ENCODE measurements around the gene GGTLC3. TPM values are rescaled to one million over a fixed set of nuclear protein-coding genes. Genes with fewer than 3 reads are reported as not detected.
"Not testable (repeated sequence)": the region's sequence is repeated elsewhere in the genome, so short reads cannot be mapped to it uniquely, and the experiment has no call there.

Gene GGTLC3
- polyA plus RNA-seq, 1 donor (not counting 4 experiments of a cell fraction or from before 2014, with no cell fraction given): not detected

DNA sequence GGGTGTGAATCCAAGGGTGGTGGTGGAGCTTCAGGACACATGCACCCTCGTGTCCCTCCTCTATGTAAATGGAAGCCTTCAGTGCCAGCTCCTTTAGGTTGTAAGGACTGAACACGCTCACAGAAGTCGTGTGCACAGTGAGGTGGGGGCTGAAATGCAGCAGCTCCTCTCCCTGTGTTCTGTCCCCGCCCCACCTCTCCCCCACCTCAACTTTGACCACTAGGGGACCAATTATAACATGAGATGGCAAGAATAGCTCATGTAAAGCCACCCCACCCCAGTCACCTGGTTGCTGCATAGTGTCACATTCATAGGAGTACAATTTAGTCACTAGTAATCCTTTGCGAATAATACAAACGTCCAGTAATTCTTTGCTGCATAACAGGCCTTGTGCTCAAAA, 4.8 kb upstream of the GGTLC3 start:
- H2AFZ ChIP-seq (ENCODE audit: control insufficient read depth, low read length); H3K4me2 ChIP-seq (ENCODE audit: control insufficient read depth, extremely low read depth, insufficient read depth, low read depth, low read length); H3K27me3 ChIP-seq (ENCODE audit: control insufficient read depth, extremely low read depth, insufficient read depth, low read length); H3K79me2 ChIP-seq (ENCODE audit: control insufficient read depth, insufficient read depth, low read length); H3K4me3 ChIP-seq (ENCODE audit: control insufficient read depth in 2 of 3, extremely low read depth in 1 of 3, insufficient read depth in 2 of 3, low read depth in 1 of 3, low read length in 3 of 3); DNase-seq (ENCODE audit: low read depth, low spot score); H3K9me1 ChIP-seq (ENCODE audit: control insufficient read depth, extremely low read depth, insufficient read depth, low read length); FAIRE-seq; H4K20me1 ChIP-seq (ENCODE audit: control insufficient read depth, extremely low read depth, insufficient read depth, low read length); H3K27ac ChIP-seq (ENCODE audit: control insufficient read depth, insufficient read depth, low read length); H3K36me3 ChIP-seq (ENCODE audit: control insufficient read depth in 2 of 2, extremely low read depth in 1 of 2, insufficient read depth in 2 of 2, low read length in 2 of 2); dilution Hi-C loops (cut with MboI; ENCODE audit: extremely low pct_ligation_motif_present, low sequenced_read_pairs); H3K9ac ChIP-seq (ENCODE audit: control insufficient read depth, extremely low read depth, insufficient read depth, low read length); H3K9me3 ChIP-seq (ENCODE audit: control insufficient read depth, low read depth, low read length); H3K4me1 ChIP-seq (ENCODE audit: control insufficient read depth, extremely low read depth, insufficient read depth, low read length): not testable (repeated sequence)

DNA sequence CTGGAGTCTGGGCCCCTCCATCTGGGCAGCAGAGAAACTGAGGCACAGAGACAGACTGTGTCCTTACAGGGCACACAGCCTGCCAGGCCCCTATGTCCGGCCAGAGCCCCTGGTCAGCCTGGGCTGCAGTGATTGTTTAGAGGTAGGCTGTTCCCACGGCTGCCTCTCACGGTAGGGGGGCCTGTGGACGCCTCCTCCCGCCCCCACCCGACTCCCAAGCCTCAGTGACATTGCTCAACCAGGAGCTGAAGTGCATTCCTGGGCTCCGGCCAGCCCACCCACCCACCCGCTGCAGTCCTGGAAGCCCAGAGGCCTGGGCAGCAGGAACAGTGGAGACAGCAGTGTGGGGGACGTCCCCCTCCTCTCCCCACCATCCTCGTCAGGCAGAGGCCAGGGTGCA, 4.5 kb downstream of the GGTLC3 start:
- DNase-seq (ENCODE audit: low read depth, low spot score); FAIRE-seq; H3K4me2 ChIP-seq (ENCODE audit: control insufficient read depth, extremely low read depth, insufficient read depth, low read depth, low read length); H3K9me3 ChIP-seq (ENCODE audit: control insufficient read depth, low read depth, low read length); H2AFZ ChIP-seq (ENCODE audit: control insufficient read depth, low read length); H3K9ac ChIP-seq (ENCODE audit: control insufficient read depth, extremely low read depth, insufficient read depth, low read length); H4K20me1 ChIP-seq (ENCODE audit: control insufficient read depth, extremely low read depth, insufficient read depth, low read length); H3K4me3 ChIP-seq (ENCODE audit: control insufficient read depth in 2 of 3, extremely low read depth in 1 of 3, insufficient read depth in 2 of 3, low read depth in 1 of 3, low read length in 3 of 3); H3K79me2 ChIP-seq (ENCODE audit: control insufficient read depth, insufficient read depth, low read length); H3K9me1 ChIP-seq (ENCODE audit: control insufficient read depth, extremely low read depth, insufficient read depth, low read length); H3K27ac ChIP-seq (ENCODE audit: control insufficient read depth, insufficient read depth, low read length); dilution Hi-C loops (cut with MboI; ENCODE audit: extremely low pct_ligation_motif_present, low sequenced_read_pairs); H3K27me3 ChIP-seq (ENCODE audit: control insufficient read depth, extremely low read depth, insufficient read depth, low read length); H3K36me3 ChIP-seq (ENCODE audit: control insufficient read depth in 2 of 2, extremely low read depth in 1 of 2, insufficient read depth in 2 of 2, low read length in 2 of 2); H3K4me1 ChIP-seq (ENCODE audit: control insufficient read depth, extremely low read depth, insufficient read depth, low read length): not testable (repeated sequence)

DNA sequence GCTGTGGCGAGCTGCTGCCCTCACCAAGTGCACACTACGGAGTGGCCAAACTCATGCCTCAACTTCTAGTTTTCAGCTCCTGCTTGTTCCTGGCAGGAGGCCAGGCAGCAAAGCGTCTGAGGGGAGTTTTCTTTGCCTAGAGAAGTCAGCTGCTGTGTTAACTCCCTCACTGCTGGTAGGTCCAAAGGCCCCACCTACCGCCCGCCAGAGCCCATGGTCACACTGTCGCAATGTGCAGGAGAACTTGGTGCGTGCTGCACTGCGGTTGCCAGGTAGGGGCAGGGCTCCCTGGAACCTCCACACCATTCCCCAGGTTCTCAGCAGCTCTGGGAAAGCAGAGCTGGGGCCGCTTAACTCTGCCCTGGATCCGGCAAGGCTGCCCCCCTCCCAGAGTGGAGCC, 5.6 kb downstream of the GGTLC3 start:
- H3K27ac ChIP-seq (ENCODE audit: control insufficient read depth, insufficient read depth, low read length); H3K27me3 ChIP-seq (ENCODE audit: control insufficient read depth, extremely low read depth, insufficient read depth, low read length); H3K4me3 ChIP-seq (ENCODE audit: control insufficient read depth in 2 of 3, extremely low read depth in 1 of 3, insufficient read depth in 2 of 3, low read depth in 1 of 3, low read length in 3 of 3); H3K79me2 ChIP-seq (ENCODE audit: control insufficient read depth, insufficient read depth, low read length); DNase-seq (ENCODE audit: low read depth, low spot score); H3K36me3 ChIP-seq (ENCODE audit: control insufficient read depth in 2 of 2, extremely low read depth in 1 of 2, insufficient read depth in 2 of 2, low read length in 2 of 2); FAIRE-seq; H3K9ac ChIP-seq (ENCODE audit: control insufficient read depth, extremely low read depth, insufficient read depth, low read length); H3K4me1 ChIP-seq (ENCODE audit: control insufficient read depth, extremely low read depth, insufficient read depth, low read length); H3K4me2 ChIP-seq (ENCODE audit: control insufficient read depth, extremely low read depth, insufficient read depth, low read depth, low read length); H2AFZ ChIP-seq (ENCODE audit: control insufficient read depth, low read length); H4K20me1 ChIP-seq (ENCODE audit: control insufficient read depth, extremely low read depth, insufficient read depth, low read length); dilution Hi-C loops (cut with MboI; ENCODE audit: extremely low pct_ligation_motif_present, low sequenced_read_pairs); H3K9me1 ChIP-seq (ENCODE audit: control insufficient read depth, extremely low read depth, insufficient read depth, low read length); H3K9me3 ChIP-seq (ENCODE audit: control insufficient read depth, low read depth, low read length): not testable (repeated sequence)

DNA sequence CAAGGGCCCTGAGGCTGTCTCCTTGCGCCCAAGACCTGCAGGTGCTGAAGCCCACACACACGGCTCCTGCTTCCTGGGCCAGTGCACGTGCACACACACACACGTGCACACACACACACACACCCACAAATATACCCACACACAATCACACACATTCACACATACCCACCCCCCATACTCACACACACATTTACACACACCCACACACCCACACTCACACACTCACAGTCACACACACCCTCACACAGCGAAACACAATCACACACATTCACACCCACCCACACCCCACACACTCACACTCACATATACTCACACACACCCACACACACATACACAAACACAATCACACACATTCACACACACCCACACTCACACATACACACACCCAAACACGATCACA, 6.6 kb downstream of the GGTLC3 start:
- FAIRE-seq; DNase-seq (ENCODE audit: low read depth, low spot score); H3K4me3 ChIP-seq (ENCODE audit: control insufficient read depth in 2 of 3, extremely low read depth in 1 of 3, insufficient read depth in 2 of 3, low read depth in 1 of 3, low read length in 3 of 3): not testable (repeated sequence)

DNA sequence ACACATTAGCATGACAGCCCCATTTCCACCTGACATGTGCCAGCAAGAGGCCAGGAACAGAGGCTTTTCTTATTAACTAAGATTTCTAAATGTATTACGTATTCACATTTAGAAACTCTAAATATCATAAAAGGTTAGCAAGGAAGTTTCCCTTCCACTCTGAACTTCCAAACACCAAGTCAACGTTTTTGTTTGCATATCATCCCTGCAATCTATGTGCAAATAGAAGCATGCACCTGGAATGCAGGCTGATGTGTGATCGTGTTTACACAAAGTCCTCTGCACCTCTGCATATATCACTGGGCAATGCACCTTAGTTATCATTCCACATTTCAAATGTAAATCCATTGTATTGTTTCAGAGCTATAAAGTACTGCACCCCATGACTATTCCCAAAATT, 21.7 kb downstream of the GGTLC3 start:
- dilution Hi-C loops (cut with MboI; ENCODE audit: extremely low pct_ligation_motif_present, low sequenced_read_pairs); H3K4me2 ChIP-seq (ENCODE audit: control insufficient read depth, extremely low read depth, insufficient read depth, low read depth, low read length): not testable (repeated sequence)

More for the DNA sequence above, 6.6 kb downstream of the GGTLC3 start:
- H3K4me2 ChIP-seq (ENCODE audit: control insufficient read depth, extremely low read depth, insufficient read depth, low read depth, low read length); H3K79me2 ChIP-seq (ENCODE audit: control insufficient read depth, insufficient read depth, low read length); H2AFZ ChIP-seq (ENCODE audit: control insufficient read depth, low read length); H4K20me1 ChIP-seq (ENCODE audit: control insufficient read depth, extremely low read depth, insufficient read depth, low read length); H3K27me3 ChIP-seq (ENCODE audit: control insufficient read depth, extremely low read depth, insufficient read depth, low read length); dilution Hi-C loops (cut with MboI; ENCODE audit: extremely low pct_ligation_motif_present, low sequenced_read_pairs); H3K9me1 ChIP-seq (ENCODE audit: control insufficient read depth, extremely low read depth, insufficient read depth, low read length); H3K4me1 ChIP-seq (ENCODE audit: control insufficient read depth, extremely low read depth, insufficient read depth, low read length); H3K36me3 ChIP-seq (ENCODE audit: control insufficient read depth in 2 of 2, extremely low read depth in 1 of 2, insufficient read depth in 2 of 2, low read length in 2 of 2); H3K27ac ChIP-seq (ENCODE audit: control insufficient read depth, insufficient read depth, low read length); H3K9me3 ChIP-seq (ENCODE audit: control insufficient read depth, low read depth, low read length); H3K9ac ChIP-seq (ENCODE audit: control insufficient read depth, extremely low read depth, insufficient read depth, low read length): not testable (repeated sequence)

More for the DNA sequence above, 21.7 kb downstream of the GGTLC3 start:
- H3K27me3 ChIP-seq (ENCODE audit: control insufficient read depth, extremely low read depth, insufficient read depth, low read length); H3K4me3 ChIP-seq (ENCODE audit: control insufficient read depth in 2 of 3, extremely low read depth in 1 of 3, insufficient read depth in 2 of 3, low read depth in 1 of 3, low read length in 3 of 3); H3K9ac ChIP-seq (ENCODE audit: control insufficient read depth, extremely low read depth, insufficient read depth, low read length); H4K20me1 ChIP-seq (ENCODE audit: control insufficient read depth, extremely low read depth, insufficient read depth, low read length); DNase-seq (ENCODE audit: low read depth, low spot score); H3K4me1 ChIP-seq (ENCODE audit: control insufficient read depth, extremely low read depth, insufficient read depth, low read length); H2AFZ ChIP-seq (ENCODE audit: control insufficient read depth, low read length); H3K36me3 ChIP-seq (ENCODE audit: control insufficient read depth in 2 of 2, extremely low read depth in 1 of 2, insufficient read depth in 2 of 2, low read length in 2 of 2); H3K9me1 ChIP-seq (ENCODE audit: control insufficient read depth, extremely low read depth, insufficient read depth, low read length); H3K79me2 ChIP-seq (ENCODE audit: control insufficient read depth, insufficient read depth, low read length); FAIRE-seq; H3K9me3 ChIP-seq (ENCODE audit: control insufficient read depth, low read depth, low read length); H3K27ac ChIP-seq (ENCODE audit: control insufficient read depth, insufficient read depth, low read length): not testable (repeated sequence)

All from keratinocyte (primary cell).